ELR (cell line): ENCODE results near the gene PPFIA1.
A peak's percentile ranks its signal among the peaks of the same experiment; 100 is the strongest.

Experiments
- DNase-seq: peaks from one replicate; pipeline ENCODE4 v3.0.0-alpha.2; 2015; ENCODE audit warnings: low read depth

Gene PPFIA1

GRCh38 chr11:70297341-70297740 lies 26.9 kb downstream of the PPFIA1 start:
- DNase-seq: peak; percentile 65

DNA sequence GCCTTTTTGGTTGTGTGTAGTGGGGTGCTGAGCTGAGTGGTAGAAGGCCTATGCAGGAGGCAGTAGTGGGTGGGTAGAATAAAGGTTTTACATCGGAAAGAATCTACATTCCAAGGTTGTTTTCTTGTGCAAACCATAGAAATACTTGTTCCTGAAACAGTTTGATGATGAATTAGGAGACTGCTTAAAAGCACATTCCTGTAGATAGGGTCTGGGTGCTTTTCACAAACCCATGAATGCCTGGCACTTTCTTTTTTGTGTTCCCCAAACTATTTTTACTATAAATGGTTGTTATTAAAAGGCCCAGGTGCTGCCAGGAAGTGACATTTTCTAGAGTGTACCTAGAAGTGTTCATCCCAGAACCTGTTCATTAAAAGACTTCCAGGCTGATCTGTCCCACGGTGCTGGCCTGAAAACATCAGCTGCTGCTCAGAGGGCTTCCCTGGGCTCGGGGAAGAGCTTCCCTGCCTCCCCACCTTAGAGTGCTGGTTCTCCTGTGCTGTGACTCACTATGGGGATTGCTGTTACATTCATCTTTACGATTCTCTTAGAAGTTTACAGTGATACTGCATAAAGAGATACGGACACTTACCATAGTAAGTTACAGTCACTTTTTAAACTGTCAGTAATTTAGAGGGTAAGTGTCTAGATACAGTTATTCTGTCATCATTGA lies 27.9 kb downstream of the PPFIA1 start:
- no peak for DNase-seq

GRCh38 chr11:70299636-70300035 lies 29.1 kb downstream of the PPFIA1 start:
- no peak for DNase-seq

DNA sequence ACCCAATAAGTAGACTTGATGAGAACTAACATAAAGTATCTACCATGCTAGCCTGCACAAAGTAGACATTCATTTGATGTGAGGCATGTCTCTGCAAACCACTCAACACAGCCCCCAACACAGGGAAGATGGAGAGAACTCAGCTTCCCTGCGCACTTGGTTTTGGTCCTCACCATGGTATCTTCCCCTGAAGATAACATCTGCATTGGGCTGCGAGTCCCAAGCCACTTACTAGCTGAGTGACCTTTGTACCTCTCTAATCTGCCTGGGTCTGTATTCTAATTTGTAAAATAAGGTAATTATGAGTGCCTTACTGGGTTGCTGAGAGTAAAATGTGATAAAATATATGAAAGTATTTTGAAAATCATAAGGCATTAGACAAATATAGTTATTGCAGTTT lies 30.7 kb downstream of the PPFIA1 start:
- DNase-seq: no peak

DNA sequence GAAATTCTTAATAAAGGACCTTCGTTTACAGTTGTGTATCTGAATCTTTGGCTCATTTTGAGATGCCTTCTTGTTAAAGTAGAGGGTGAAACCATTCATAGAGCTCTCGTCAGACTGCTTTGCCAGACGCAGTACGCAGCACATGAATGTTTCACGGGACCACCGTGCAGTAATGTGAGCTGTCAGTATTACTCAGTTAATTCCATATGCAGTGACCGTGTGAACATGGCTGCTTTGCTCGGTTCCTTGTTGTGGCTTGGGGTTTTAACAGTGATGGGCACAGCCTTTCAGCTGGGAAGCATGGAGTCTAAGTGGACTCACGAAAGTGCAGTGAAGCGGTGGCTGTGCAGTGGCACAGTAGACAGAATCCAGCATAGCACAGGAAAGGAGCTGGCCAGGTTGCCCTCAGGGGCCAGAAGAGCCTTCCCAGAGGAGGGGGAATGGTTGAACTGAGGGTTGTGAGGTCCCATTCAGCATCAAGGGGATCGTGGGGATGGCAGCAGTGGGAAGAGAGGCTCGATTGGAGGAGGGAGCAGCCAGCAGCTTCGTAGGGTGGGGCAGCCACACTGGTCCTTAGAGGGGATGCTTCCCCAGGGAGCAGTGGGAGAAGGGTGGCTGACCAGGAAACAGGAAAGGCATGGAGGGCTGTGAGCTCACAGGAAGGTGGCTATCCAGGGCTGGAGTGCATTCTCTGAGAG lies 31.4 kb downstream of the PPFIA1 start:
- no peak for DNase-seq

GRCh38 chr11:70302419-70302752 lies 31.9 kb downstream of the PPFIA1 start:
- DNase-seq: no peak

- no peak for DNase-seq
Observed at GRCh38 chr11:70303070-70303469, 32.6 kb downstream of the PPFIA1 start.

GRCh38 chr11:70304208-70304603 lies 33.7 kb downstream of the PPFIA1 start:
- DNase-seq: no peak

DNA sequence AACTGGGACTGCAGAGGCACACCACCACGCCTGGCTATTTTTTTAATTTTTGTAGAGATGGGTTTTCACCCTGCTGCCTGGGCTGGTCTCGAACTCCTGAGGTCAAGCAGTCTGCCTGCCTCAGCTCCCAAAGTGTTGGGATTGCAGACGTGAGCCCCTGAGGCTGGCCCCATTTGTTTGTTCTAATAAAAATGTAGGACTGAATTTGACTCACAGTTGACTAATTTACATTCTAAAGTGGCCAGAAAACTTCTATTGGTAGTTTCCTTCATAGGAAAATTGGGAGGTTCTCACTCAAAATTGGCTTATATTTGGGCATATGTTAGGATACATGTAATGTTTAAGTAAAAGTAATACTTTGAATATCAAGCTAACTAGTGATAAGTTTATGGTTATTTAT lies 35.0 kb downstream of the PPFIA1 start:
- DNase-seq: peak; percentile 29

- DNase-seq: no peak
Observed at GRCh38 chr11:70306586-70307033, 36.1 kb downstream of the PPFIA1 start.

GRCh38 chr11:70307176-70307575 lies 36.7 kb downstream of the PPFIA1 start:
- DNase-seq: peak; percentile 50

DNA sequence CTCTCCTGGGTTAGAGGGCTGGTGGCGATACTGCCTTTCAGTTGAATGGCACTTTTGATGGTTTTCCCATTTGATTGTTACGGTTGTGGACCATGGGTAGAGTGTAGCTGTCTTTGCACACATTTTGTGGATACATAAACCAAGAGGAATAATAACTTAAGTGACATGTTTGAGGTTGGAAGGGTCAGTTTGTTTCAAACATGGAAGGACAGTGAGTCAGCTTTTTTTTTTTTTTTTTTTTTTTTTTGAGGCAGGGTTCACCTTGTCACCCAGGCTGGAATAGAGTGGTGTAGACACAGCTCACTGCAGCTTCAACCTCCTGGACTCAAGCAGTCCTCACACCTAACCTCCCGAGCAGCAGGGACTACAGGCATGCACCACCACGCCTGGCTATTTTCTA lies 41.1 kb downstream of the PPFIA1 start:
- DNase-seq: no peak

DNA sequence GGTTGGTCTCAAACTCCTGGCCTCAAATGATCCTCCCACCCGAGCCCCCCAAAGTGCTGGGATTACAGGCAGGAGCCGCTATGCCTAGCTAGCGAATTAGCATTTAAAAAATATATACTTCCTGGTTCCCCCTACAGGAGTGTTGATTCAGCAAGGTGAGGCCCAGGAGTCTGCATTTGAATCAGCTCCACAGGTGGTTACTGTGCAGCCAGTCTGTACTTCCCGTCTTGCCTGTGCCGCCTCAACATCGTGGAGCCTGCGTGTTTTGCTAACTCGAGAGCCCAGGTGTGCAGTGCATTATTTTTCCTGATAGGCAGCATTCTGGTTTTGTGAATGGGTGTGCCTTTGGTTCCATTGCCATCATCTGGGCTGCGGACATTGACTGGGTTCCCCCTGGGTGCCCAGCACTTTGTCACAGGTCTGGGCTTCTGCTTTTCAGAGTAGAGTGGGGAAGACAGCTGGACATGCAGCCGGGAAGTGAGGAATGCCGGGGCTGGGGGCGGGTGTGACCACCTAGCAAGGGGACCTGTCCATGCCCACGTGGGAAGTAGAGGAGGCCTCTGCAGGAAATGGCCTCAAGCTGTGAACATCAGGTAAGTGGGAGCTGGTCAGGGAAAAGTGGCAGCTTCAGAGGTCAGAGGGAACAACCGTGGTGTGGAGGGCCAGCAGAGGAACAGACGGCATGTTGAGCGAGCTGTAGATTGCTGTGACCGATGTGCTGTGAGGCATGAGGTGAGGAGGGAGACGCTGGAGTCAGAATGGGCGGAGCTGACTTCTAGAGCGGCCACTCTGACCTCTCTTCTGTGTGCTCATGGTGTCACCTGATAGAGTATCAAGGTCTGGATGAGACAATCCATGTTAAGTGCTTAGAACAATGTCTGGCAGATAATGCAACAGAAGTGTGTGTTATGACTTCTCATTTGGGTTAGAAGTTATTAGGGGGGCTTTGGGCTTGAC lies 42.2 kb downstream of the PPFIA1 start:
- DNase-seq: no peak

GRCh38 chr11:70313945-70314344 lies 43.5 kb downstream of the PPFIA1 start:
- DNase-seq: no peak

- no peak for DNase-seq
Observed at GRCh38 chr11:70314730-70315129, 44.2 kb downstream of the PPFIA1 start.

- no peak for DNase-seq
Observed at GRCh38 chr11:70315716-70316115, 45.2 kb downstream of the PPFIA1 start.

GRCh38 chr11:70317581-70318305 lies 47.3 kb downstream of the PPFIA1 start:
- DNase-seq: no peak

DNA sequence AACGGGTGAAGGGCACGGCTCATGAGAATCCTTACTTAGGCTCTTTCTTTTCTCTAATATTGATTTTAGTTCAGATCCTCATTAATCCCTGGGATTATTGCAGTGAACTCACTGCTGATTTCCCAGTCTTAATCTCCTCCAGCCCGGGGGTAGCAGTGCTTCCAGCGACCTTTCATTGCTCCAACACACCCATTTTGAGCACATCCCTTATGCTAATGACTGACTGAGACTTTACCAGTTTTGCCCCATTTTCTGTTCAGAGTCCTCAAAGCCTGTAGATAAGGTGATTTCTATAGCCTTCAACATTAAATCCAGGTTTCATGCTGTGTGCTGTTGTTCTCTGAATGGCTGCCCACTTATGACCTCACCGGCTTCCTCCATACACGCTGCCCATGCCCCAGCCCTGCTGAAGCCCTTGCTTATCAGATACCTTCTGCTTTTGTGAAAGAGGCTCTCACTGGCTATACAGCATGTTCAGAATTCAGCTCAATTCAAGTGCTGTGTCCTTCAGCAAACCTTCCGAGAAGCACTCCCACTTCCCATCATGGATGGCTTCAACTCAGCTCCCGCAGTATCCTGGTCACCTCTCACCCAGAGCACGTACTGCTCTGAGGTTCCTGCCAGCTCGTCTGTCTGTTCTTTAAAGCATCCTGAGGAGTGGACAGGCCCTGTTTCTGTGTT lies 49.0 kb downstream of the PPFIA1 start:
- DNase-seq: no peak

DNA sequence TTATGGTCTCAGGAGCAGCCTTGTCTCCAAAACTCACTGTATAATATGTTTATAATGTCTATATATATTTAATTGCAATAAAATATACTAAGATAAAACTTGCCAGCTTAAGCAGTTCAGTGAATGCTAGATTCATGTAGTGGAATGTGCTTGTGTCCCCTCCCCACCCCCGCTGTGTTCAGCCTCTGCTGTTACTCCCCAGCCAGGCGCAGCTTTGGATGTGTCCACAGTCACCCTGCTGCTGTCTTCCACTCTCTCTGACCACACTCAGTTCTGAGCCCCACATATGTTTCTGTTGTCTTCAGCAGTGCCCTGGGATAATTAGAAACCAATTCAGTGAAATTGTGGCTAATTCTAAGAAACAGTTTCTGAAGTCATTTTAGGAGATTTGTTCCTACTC lies 52.2 kb downstream of the PPFIA1 start:
- DNase-seq: no peak

DNA sequence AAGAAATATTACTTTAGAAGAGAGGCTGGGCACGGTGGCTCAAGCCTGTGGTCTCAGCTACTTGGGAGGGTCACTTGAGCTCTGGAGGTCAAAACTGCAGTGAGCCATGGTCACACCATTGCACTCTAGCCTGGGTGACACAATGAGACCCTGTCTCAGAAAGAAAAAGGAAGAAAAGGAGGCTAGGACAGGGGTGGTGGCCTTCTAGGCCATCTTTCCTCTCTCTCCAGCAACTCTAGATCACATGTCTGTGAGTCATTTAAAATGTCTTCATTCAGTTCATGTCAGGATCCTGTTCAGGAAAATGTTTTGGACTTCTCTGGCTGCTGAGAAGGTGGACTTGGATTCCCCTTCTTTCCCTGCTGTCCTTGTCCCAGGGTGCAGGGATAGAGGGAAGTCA lies 53.3 kb downstream of the PPFIA1 start:
- DNase-seq: peak; percentile 34

- DNase-seq: no peak
Observed at GRCh38 chr11:70324376-70325115, 54.1 kb downstream of the PPFIA1 start.
